CD8-positive, alpha-beta memory T cell (primary cell): ENCODE data around the gene EHD4. TPM values are rescaled to one million over a fixed set of nuclear protein-coding genes. Genes with fewer than 3 reads are reported as not detected.

ENCODE experiments used
- CTCF ChIA-PET: fragments of 350-600 bp; sonication (Branson Sonifier 250); formaldehyde crosslinking; loops from one replicate; lab custom pipeline; 2021; ENCODE audit warnings: antibody characterized with exemption; lab: Charles Lee
- POLR2A ChIA-PET: fragments of 350-600 bp; sonication (Branson Sonifier 250); formaldehyde crosslinking; loops from one replicate; lab custom pipeline; 2021; ENCODE audit warnings: antibody characterized with exemption; lab: Charles Lee
- DNase-seq, 5 donors: peaks; one replicate each; pipeline versions ENCODE4 v3.0.0 to v3.0.0-alpha.2; 2020 to 2022; ENCODE audit warnings: mixed read lengths in 1 of 5
- H3K27ac ChIP-seq: one replicate; pipeline ENCODE4 v1.7.0; 2013; ENCODE audit warnings: low read depth, mild to moderate bottlenecking, low read length, moderate library complexity
- H3K27me3 ChIP-seq: 2 replicates; pipeline ENCODE4 v1.7.0; 2013; ENCODE audit warnings: low read length, mild to moderate bottlenecking; ENCODE audit not compliant: insufficient read depth, poor library complexity, severe bottlenecking
- H3K36me3 ChIP-seq: 2 replicates; pipeline ENCODE4 v1.7.0; 2013; ENCODE audit warnings: mild to moderate bottlenecking, low read length, moderate library complexity; ENCODE audit not compliant: insufficient read depth
- H3K4me1 ChIP-seq: 2 replicates; pipeline ENCODE4 v1.7.0; 2013; ENCODE audit warnings: mild to moderate bottlenecking, low read length, moderate library complexity; ENCODE audit not compliant: insufficient read depth
- H3K4me3 ChIP-seq: 2 replicates; pipeline ENCODE4 v1.7.0; 2013; ENCODE audit warnings: mild to moderate bottlenecking, low read length
- H3K9me3 ChIP-seq: 2 replicates; pipeline ENCODE4 v1.7.0; 2013; ENCODE audit warnings: mild to moderate bottlenecking, low read length
- H3K27ac Mint-ChIP-seq, 8 donors: one replicate each; pipeline ENCODE4 v1.8.0; 2020 to 2021; ENCODE audit warnings: mixed read lengths in 8 of 8, mild to moderate bottlenecking in 6 of 8, inconsistent platforms in 3 of 8, moderate library complexity in 3 of 8
- H3K27me3 Mint-ChIP-seq, 2 donors: one replicate each; pipeline ENCODE4 v1.8.0; 2020 to 2021; ENCODE audit warnings: mixed read lengths in 2 of 2, mild to moderate bottlenecking in 1 of 2, moderate library complexity in 1 of 2
- H3K36me3 Mint-ChIP-seq, 3 donors: one replicate each; pipeline ENCODE4 v1.8.0; 2020 to 2021; ENCODE audit warnings: mixed read lengths in 3 of 3, inconsistent platforms in 1 of 3, mild to moderate bottlenecking in 1 of 3
- H3K4me1 Mint-ChIP-seq, 3 donors: one replicate each; pipeline ENCODE4 v1.8.0; 2020 to 2021; ENCODE audit warnings: mixed read lengths in 3 of 3, inconsistent platforms in 1 of 3, mild to moderate bottlenecking in 1 of 3
- H3K4me3 Mint-ChIP-seq, 7 donors: one replicate each; pipeline ENCODE4 v1.8.0; 2020 to 2021; ENCODE audit warnings: mixed read lengths in 7 of 7, mild to moderate bottlenecking in 6 of 7, moderate library complexity in 4 of 7, inconsistent platforms in 2 of 7
- H3K9me3 Mint-ChIP-seq, 5 donors: one replicate each; pipeline ENCODE4 v1.8.0; 2020 to 2022; ENCODE audit warnings: mixed read lengths in 5 of 5, mild to moderate bottlenecking in 3 of 5, moderate library complexity in 2 of 5, inconsistent platforms in 1 of 5
- polyA plus RNA-seq: library from polyadenylated mRNA; unstranded; fragments of 300-500 nt; fragmentation: Illumina TruSeq; gene quantifications from one replicate; pipeline ENCODE4 v1.2.3, GENCODE V29; 2021
- total RNA-seq, 2 experiments: library from RNA; stranded (reverse); gene quantifications; one replicate each; pipeline ENCODE4 v1.2.3, GENCODE V29; 2021

Gene EHD4
- total and polyA plus RNA-seq, 3 experiments from 2014 or later, result 11.2 to 26.4 (median 24.2) TPM

- Histone ChIP-seq H3K27me3 (peaks cover 7% of the 10 kb centered on the region), H3K27ac (no peak overlapping the region), H3K9me3 (no peaks in the 10 kb centered on the region), H3K4me1 (no peaks in the 10 kb centered on the region), H3K4me3 (no peak overlapping the region), H3K36me3 (no peaks in the 10 kb centered on the region)
- peaks cover 5 to 12% of the 10 kb centered on the region in 2 donors for H3K27me3 Mint-ChIP-seq
- ChIA-PET POLR2A (no interaction called here), CTCF (no interaction called here)
- no peak for DNase-seq
- peak overlapping the region in 6 of 7 donors; percentile 15 to 61 (median 34) for H3K4me3 Mint-ChIP-seq
- H3K36me3 Mint-ChIP-seq, result peaks cover 0 to 3% (median 0%) of the 10 kb centered on the region in 3 donors
- peaks cover 9 to 12% (median 10%) of the 10 kb centered on the region in 3 donors for H3K4me1 Mint-ChIP-seq
- H3K9me3 Mint-ChIP-seq, result no peaks in the 10 kb centered on the region
- peak overlapping the region in 5 of 8 donors; percentile 15 to 93 (median 78) for H3K27ac Mint-ChIP-seq
Measured at GRCh38 chr15:41881550-41881919, 90.8 kb downstream of the EHD4 start.

- Mint-ChIP-seq H3K36me3 (peaks cover 0 to 3% (median 0%) of the 10 kb centered on the region in 3 donors), H3K4me1 (peaks cover 9 to 12% (median 10%) of the 10 kb centered on the region in 3 donors), H3K4me3 (peak overlapping the region in 6 of 7 donors; percentile 15 to 61 (median 34)), H3K27ac (peak overlapping the region in 3 of 8 donors; percentile 17 to 78 (median 78)), H3K27me3 (peaks cover 5 to 12% of the 10 kb centered on the region in 2 donors), H3K9me3 (no peaks in the 10 kb centered on the region)
- H3K27ac ChIP-seq, result no peak overlapping the region
- POLR2A ChIA-PET, result no interaction called here
- no peaks in the 10 kb centered on the region for H3K36me3 ChIP-seq
- no peaks in the 10 kb centered on the region for H3K4me1 ChIP-seq
- peaks cover 7% of the 10 kb centered on the region for H3K27me3 ChIP-seq
- CTCF ChIA-PET, result no interaction called here
- H3K4me3 ChIP-seq, result no peak overlapping the region
- no peak for DNase-seq
- H3K9me3 ChIP-seq, result no peaks in the 10 kb centered on the region
Measured at GRCh38 chr15:41881086-41881485, 91.3 kb downstream of the EHD4 start.

- peak overlapping the region in 3 of 8 donors; percentile 51 to 95 (median 73) for H3K27ac Mint-ChIP-seq
- ChIA-PET CTCF (interaction anchor here (2.5 kb wide), 1 partner anchor 24 kb away, joined by 7 read pairs; no protein-coding TSS in a partner anchor), POLR2A (no interaction called here)
- no peaks in the 10 kb centered on the region for H3K9me3 ChIP-seq
- H3K4me1 ChIP-seq, result no peaks in the 10 kb centered on the region
- DNase-seq, result no peak
- H3K27ac ChIP-seq, result no peak overlapping the region
- H3K36me3 ChIP-seq, result no peaks in the 10 kb centered on the region
- no peaks in the 10 kb centered on the region for H3K9me3 Mint-ChIP-seq
- peaks cover 7 to 12% (median 10%) of the 10 kb centered on the region in 3 donors for H3K4me1 Mint-ChIP-seq
- no peak overlapping the region for H3K4me3 ChIP-seq
- no peak overlapping the region for H3K4me3 Mint-ChIP-seq
- H3K36me3 Mint-ChIP-seq, result peaks cover 0 to 3% (median 0%) of the 10 kb centered on the region in 3 donors
- peaks cover 7% of the 10 kb centered on the region for H3K27me3 ChIP-seq
- peaks cover 5 to 12% of the 10 kb centered on the region in 2 donors for H3K27me3 Mint-ChIP-seq
Measured at GRCh38 chr15:41880156-41880877, 92.0 kb downstream of the EHD4 start.

- no peak overlapping the region for H3K4me3 Mint-ChIP-seq
- peaks cover 7 to 12% (median 10%) of the 10 kb centered on the region in 3 donors for H3K4me1 Mint-ChIP-seq
- peaks cover 5 to 12% of the 10 kb centered on the region in 2 donors for H3K27me3 Mint-ChIP-seq
- H3K36me3 Mint-ChIP-seq, result peaks cover 0 to 1% (median 0%) of the 10 kb centered on the region in 3 donors
- Histone ChIP-seq H3K27ac (no peak overlapping the region), H3K36me3 (no peaks in the 10 kb centered on the region), H3K4me3 (no peak overlapping the region), H3K9me3 (no peaks in the 10 kb centered on the region), H3K4me1 (no peaks in the 10 kb centered on the region), H3K27me3 (peaks cover 7% of the 10 kb centered on the region)
- no peaks in the 10 kb centered on the region for H3K9me3 Mint-ChIP-seq
- CTCF ChIA-PET, result interaction anchor here (2.5 kb wide), 1 partner anchor 25 kb away, joined by 7 read pairs; no protein-coding TSS in a partner anchor
- peak overlapping the region in 1 of 8 donors; percentile 42 for H3K27ac Mint-ChIP-seq
- POLR2A ChIA-PET, result interaction anchor here (0.7 kb wide), 1 partner anchor 15 kb away, joined by 3 read pairs; no protein-coding TSS in a partner anchor
- no peak for DNase-seq
Measured at GRCh38 chr15:41879321-41879845, 93.0 kb downstream of the EHD4 start.

- H3K4me1 ChIP-seq, result no peaks in the 10 kb centered on the region
- H3K4me3 ChIP-seq, result no peak overlapping the region
- no peaks in the 10 kb centered on the region for H3K36me3 ChIP-seq
- H3K9me3 ChIP-seq, result no peaks in the 10 kb centered on the region
- Mint-ChIP-seq H3K27me3 (peaks cover 4 to 12% of the 10 kb centered on the region in 2 donors), H3K27ac (no peak overlapping the region), H3K4me3 (no peak overlapping the region), H3K4me1 (peaks cover 6 to 12% (median 10%) of the 10 kb centered on the region in 3 donors), H3K9me3 (no peaks in the 10 kb centered on the region), H3K36me3 (peaks cover 0 to 1% (median 0%) of the 10 kb centered on the region in 3 donors)
- ChIA-PET CTCF (interaction anchor here (2.5 kb wide), 1 partner anchor 26 kb away, joined by 7 read pairs; no protein-coding TSS in a partner anchor), POLR2A (no interaction called here)
- peaks cover 7% of the 10 kb centered on the region for H3K27me3 ChIP-seq
- no peak overlapping the region for H3K27ac ChIP-seq
- DNase-seq, result no peak
Measured at GRCh38 chr15:41878355-41878699, 94.0 kb downstream of the EHD4 start.

- Mint-ChIP-seq H3K27ac (peak overlapping the region in 1 of 8 donors; percentile 54), H3K9me3 (no peaks in the 10 kb centered on the region), H3K4me3 (no peak overlapping the region), H3K27me3 (peaks cover 4 to 12% of the 10 kb centered on the region in 2 donors), H3K4me1 (peaks cover 5 to 12% (median 10%) of the 10 kb centered on the region in 3 donors), H3K36me3 (peaks cover 0 to 1% (median 0%) of the 10 kb centered on the region in 3 donors)
- H3K27me3 ChIP-seq, result peaks cover 7% of the 10 kb centered on the region
- DNase-seq, result no peak
- H3K36me3 ChIP-seq, result no peaks in the 10 kb centered on the region
- ChIA-PET POLR2A (no interaction called here), CTCF (no interaction called here)
- no peak overlapping the region for H3K4me3 ChIP-seq
- no peaks in the 10 kb centered on the region for H3K4me1 ChIP-seq
- H3K27ac ChIP-seq, result no peak overlapping the region
- H3K9me3 ChIP-seq, result no peaks in the 10 kb centered on the region
Measured at GRCh38 chr15:41877631-41878354, 94.6 kb downstream of the EHD4 start.

GRCh38 chr15:41876689-41877088 is 95.7 kb downstream of the EHD4 start:
- Histone ChIP-seq H3K27ac (no peak overlapping the region), H3K36me3 (no peaks in the 10 kb centered on the region), H3K27me3 (peaks cover 7% of the 10 kb centered on the region), H3K4me1 (no peaks in the 10 kb centered on the region), H3K4me3 (no peak overlapping the region), H3K9me3 (no peaks in the 10 kb centered on the region)
- no peaks in the 10 kb centered on the region for H3K9me3 Mint-ChIP-seq
- peaks cover 5 to 10% (median 8%) of the 10 kb centered on the region in 3 donors for H3K4me1 Mint-ChIP-seq
- no peak overlapping the region for H3K27ac Mint-ChIP-seq
- CTCF ChIA-PET, result interaction anchor here (0.8 to 2.0 kb wide), 2 partner anchors 26 to 28 kb away, joined by 3 to 6 read pairs; no protein-coding TSS in a partner anchor
- no peak for DNase-seq
- POLR2A ChIA-PET, result no interaction called here
- no peak overlapping the region for H3K4me3 Mint-ChIP-seq
- H3K27me3 Mint-ChIP-seq, result peaks cover 7 to 12% of the 10 kb centered on the region in 2 donors
- peaks cover 0 to 1% (median 0%) of the 10 kb centered on the region in 3 donors for H3K36me3 Mint-ChIP-seq
